Aorta (tissue), 5 donors: ENCODE measurements around the gene DNAJB5. TPM values are rescaled to one million over a fixed set of nuclear protein-coding genes. Genes with fewer than 3 reads are reported as not detected.
A peak's percentile ranks its signal among the peaks of the same experiment; 100 is the strongest.

ENCODE experiments used
- ATAC-seq: fragments of 200-7000 bp; cut with Tn5 transposase; one replicate; pipeline ENCODE4 v1.9.1; 2022; ENCODE audit warnings: moderate library complexity; ENCODE audit not compliant: low FRiP score
- DNase-seq, 2 donors: peaks; one replicate each; pipeline ENCODE4 v3.0.0-alpha.2; 2020
- H3K27ac ChIP-seq, 2 donors: one replicate each; pipeline ENCODE4 v1.5.1; 2013; ENCODE audit warnings: low read length in 2 of 2, mild to moderate bottlenecking in 2 of 2, moderate library complexity in 2 of 2, control low read depth in 1 of 2, inconsistent platforms in 1 of 2, low read depth in 1 of 2
- H3K27me3 ChIP-seq, 2 donors: one replicate each; pipeline ENCODE4 v1.6.1; 2013; ENCODE audit warnings: control low read depth in 1 of 2, low read length in 1 of 2, mild to moderate bottlenecking in 1 of 2, moderate library complexity in 1 of 2; ENCODE audit not compliant: insufficient read depth in 2 of 2, control insufficient read depth in 1 of 2
- H3K36me3 ChIP-seq, 2 donors: one replicate each; pipeline ENCODE4 v1.6.1; 2013; ENCODE audit warnings: control low read depth in 1 of 2, low read length in 1 of 2, mild to moderate bottlenecking in 1 of 2; ENCODE audit not compliant: insufficient read depth in 2 of 2, control insufficient read depth in 1 of 2
- H3K4me1 ChIP-seq, 2 donors: one replicate each; pipeline ENCODE4 v1.6.1; 2013; ENCODE audit warnings: low read length in 2 of 2, control low read depth in 1 of 2, mild to moderate bottlenecking in 1 of 2, moderate library complexity in 1 of 2; ENCODE audit not compliant: insufficient read depth in 2 of 2, control insufficient read depth in 1 of 2
- H3K4me3 ChIP-seq, 2 donors: one replicate each; pipeline ENCODE4 v1.5.1; 2013; ENCODE audit warnings: low read length in 2 of 2, control low read depth in 1 of 2, mild to moderate bottlenecking in 1 of 2
- H3K9me3 ChIP-seq: one replicate; pipeline ENCODE4 v1.6.1; 2013; ENCODE audit warnings: mild to moderate bottlenecking, low read length; ENCODE audit not compliant: control insufficient read depth
- WGBS, 2 donors: extraction: QIAGEN DNeasy Blood & Tissue Kit; methylation state at CpG; one replicate each; pipeline ENCODE4 v1.1.7; 2013; 5-methylcytosine and 5-hydroxymethylcytosine counted together
- intact Hi-C, 2 donors: fragments of 100-400 bp; cut with DNase I; formaldehyde crosslinking; loops; one replicate each; pipeline versions ENCODE4 v1.14.2 to v1.15.0; 2022
- polyA plus RNA-seq, 2 donors: library from polyadenylated mRNA; stranded (reverse); fragments of 200-250 nt; gene quantifications; one replicate each; pipeline ENCODE4 v1.2.3, GENCODE V29; 2013
- total RNA-seq, 2 donors: library from RNA; stranded (reverse); fragmentation: NEBNext Ultra II Directional; extraction: Animal tissue kit (Norgen Biotek cat#: 25700); gene quantifications; one replicate each; pipeline ENCODE4 v1.2.1, GENCODE V29; 2021
- donor health status: healthy with polysubstance abuse.
- donor health status: Bipolar disorder and iron deficiency.
- donor health status: DM: no; HTN: no; CAD: no.
- donor health status: DM: no; HTN: no; CAD: no.
- donor health status: DM: yes; HTN: yes; CAD: no.

The DNAJB5 gene
- total and polyA plus RNA-seq, 4 donors = 15.7 to 96.0 (median 31.4) TPM

GRCh38 chr9:34980181-34980761 lies 9.3 kb upstream of the DNAJB5 start:
- intact Hi-C loops = loop anchor here in 1 of 2 donors (5.0 to 10.0 kb wide), 2 partner anchors 83 to 325 kb away; partner anchors contain the start of gene IL11RA
- Histone ChIP-seq H3K4me1 (no peaks in the 10 kb centered on the region), H3K9me3 (no peaks in the 10 kb centered on the region), H3K4me3 (no peak overlapping the region), H3K27me3 (no peaks in the 10 kb centered on the region), H3K36me3 (no peaks in the 10 kb centered on the region), H3K27ac (no peak overlapping the region)
- DNase-seq (no peak), ATAC-seq (no peak)
- 60 to 66% methylated on average over 11 of the region's 11 CpGs for WGBS, 2 donors

GRCh38 chr9:34982361-34982760 lies 7.2 kb upstream of the DNAJB5 start:
- no peaks in the 10 kb centered on the region for H3K27me3 ChIP-seq
- ATAC-seq (no peak), DNase-seq (no peak)
- WGBS, 2 donors = 81 to 82% methylated on average over 7 of the region's 7 CpGs
- no peaks in the 10 kb centered on the region for H3K4me1 ChIP-seq
- H3K36me3 ChIP-seq = no peaks in the 10 kb centered on the region
- no peak overlapping the region for H3K27ac ChIP-seq
- no peak overlapping the region for H3K4me3 ChIP-seq
- intact Hi-C loops = loop anchor here in 1 of 2 donors (5.0 to 10.0 kb wide), 2 partner anchors 85 to 328 kb away; partner anchors contain the start of gene IL11RA
- H3K9me3 ChIP-seq = no peaks in the 10 kb centered on the region

GRCh38 chr9:34983209-34983608 lies 6.3 kb upstream of the DNAJB5 start:
- ATAC-seq (no peak), DNase-seq (no peak)
- Histone ChIP-seq H3K27me3 (no peaks in the 10 kb centered on the region), H3K9me3 (no peaks in the 10 kb centered on the region), H3K4me1 (no peaks in the 10 kb centered on the region), H3K4me3 (no peak overlapping the region), H3K27ac (no peak overlapping the region), H3K36me3 (no peaks in the 10 kb centered on the region)
- 85 to 92% methylated on average over 2 of the region's 2 CpGs for WGBS, 2 donors
- intact Hi-C loops = loop anchor here in 1 of 2 donors (5.0 to 10.0 kb wide), 2 partner anchors 86 to 328 kb away; partner anchors contain the start of gene IL11RA

GRCh38 chr9:34984049-34984448 lies 5.5 kb upstream of the DNAJB5 start:
- ATAC-seq (no peak), DNase-seq (no peak)
- intact Hi-C loops = loop anchor here (2.0 to 10.0 kb wide), 3 partner anchors 87 to 329 kb away; partner anchors contain the start of gene IL11RA (in 1 of the 2)
- 0 to 2% methylated on average over 1 of the region's 1 CpG for WGBS, 2 donors
- Histone ChIP-seq H3K27me3 (no peaks in the 10 kb centered on the region), H3K9me3 (no peaks in the 10 kb centered on the region), H3K4me3 (no peak overlapping the region), H3K27ac (no peak overlapping the region), H3K4me1 (no peaks in the 10 kb centered on the region), H3K36me3 (no peaks in the 10 kb centered on the region)

- intact Hi-C loops = loop anchor here (2.0 to 10.0 kb wide), 3 partner anchors 89 to 331 kb away; partner anchors contain the start of genes IL11RA (in 1 of the 2) and PIGO (in 1 of the 2)
- 16 to 17% methylated on average over 7 of the region's 7 CpGs for WGBS, 2 donors
- no peak for DNase-seq
Measured at GRCh38 chr9:34985311-34985899, 4.1 kb upstream of the DNAJB5 start.

GRCh38 chr9:34986540-34987047 lies 3.0 kb upstream of the DNAJB5 start:
- Histone ChIP-seq H3K27ac (no peak overlapping the region), H3K4me1 (no peaks in the 10 kb centered on the region), H3K9me3 (no peaks in the 10 kb centered on the region), H3K4me3 (no peak overlapping the region), H3K27me3 (no peaks in the 10 kb centered on the region), H3K36me3 (no peaks in the 10 kb centered on the region)
- 42 to 48% methylated on average over 9 of the region's 9 CpGs for WGBS, 2 donors
- no peak for ATAC-seq
- DNase-seq = peak; percentile 70 to 74
- intact Hi-C loops = loop anchor here (5.0 to 10.0 kb wide), 2 partner anchors 111 to 332 kb away; partner anchors contain the start of genes IL11RA (in 1 of the 2) and PIGO (in 1 of the 2)

More at GRCh38 chr9:34985311-34985899, 4.1 kb upstream of the DNAJB5 start:
- Histone ChIP-seq H3K27ac (no peak overlapping the region), H3K4me3 (no peak overlapping the region), H3K27me3 (no peaks in the 10 kb centered on the region), H3K36me3 (no peaks in the 10 kb centered on the region), H3K9me3 (no peaks in the 10 kb centered on the region), H3K4me1 (no peaks in the 10 kb centered on the region)
- ATAC-seq = no peak

- WGBS, 2 donors = 74 to 75% methylated on average over 7 of the region's 7 CpGs
- H3K4me1 ChIP-seq = no peaks in the 10 kb centered on the region
- no peaks in the 10 kb centered on the region for H3K9me3 ChIP-seq
- H3K27me3 ChIP-seq = no peaks in the 10 kb centered on the region
- no peak overlapping the region for H3K27ac ChIP-seq
- H3K36me3 ChIP-seq = no peaks in the 10 kb centered on the region
- intact Hi-C loops = loop anchor here (5.0 to 10.0 kb wide), 2 partner anchors 110 to 333 kb away; partner anchors contain the start of genes IL11RA (in 1 of the 2) and PIGO (in 1 of the 2)
- no peak for ATAC-seq
- DNase-seq = no peak
- no peak overlapping the region for H3K4me3 ChIP-seq
Measured at GRCh38 chr9:34987160-34987901, 2.2 kb upstream of the DNAJB5 start.

- peak; percentile 71 to 81 for DNase-seq
- Histone ChIP-seq H3K36me3 (no peaks in the 10 kb centered on the region), H3K27me3 (no peaks in the 10 kb centered on the region), H3K4me3 (peak overlapping the region; percentile 20 to 42), H3K9me3 (no peaks in the 10 kb centered on the region), H3K4me1 (no peaks in the 10 kb centered on the region), H3K27ac (peak overlapping the region in 1 of 2 donors; percentile 0)
- 15 to 16% methylated on average over 25 of the region's 25 CpGs for WGBS, 2 donors
- intact Hi-C loops = loop anchor here (5.0 to 10.0 kb wide), 2 partner anchors 109 to 334 kb away; partner anchors contain the start of genes IL11RA (in 1 of the 2) and PIGO (in 1 of the 2)
- no peak for ATAC-seq
Measured at GRCh38 chr9:34988218-34989002, 1.1 kb upstream of the DNAJB5 start.
